ENCODE results near the gene WDR12.

Gene WDR12

GRCh38 chr2:202945497-202945896, 34.0 kb upstream of the WDR12 start:
- Histone ChIP-seq H3K27ac (ENCODE audit: low read length) (no peak overlapping the region), H3K79me2 (ENCODE audit: low read length) (no peaks in the 10 kb centered on the region), H3K9me2 (replicated peaks; ENCODE audit: insufficient read depth, low read length) (no peaks in the 10 kb centered on the region), H3K27me3 (replicated peaks; ENCODE audit: insufficient read depth, low read length) (no peaks in the 10 kb centered on the region), H3K9me3 (replicated peaks; ENCODE audit: insufficient read depth, low read length) (no peaks in the 10 kb centered on the region), H4K20me1 (ENCODE audit: insufficient read depth, low read length) (no peaks in the 10 kb centered on the region), H3K36me3 (replicated peaks; ENCODE audit: insufficient read depth, low read length) (no peaks in the 10 kb centered on the region), H3K4me1 (ENCODE audit: low read length) (no peaks in the 10 kb centered on the region), H3F3A (ENCODE audit: insufficient read depth, low read length) (no peaks in the 10 kb centered on the region), H3K9ac (ENCODE audit: low read length) (no peak overlapping the region), H2AFZ (ENCODE audit: low read length) (no peak overlapping the region), H3K4me3 (ENCODE audit: low read length) (no peak overlapping the region), H3K4me2 (ENCODE audit: low read depth, low read length) (no peak overlapping the region)
- TF ChIP-seq EZH2 (optimal IDR thresholded peaks at IDR 0.05; ENCODE audit: low read depth, low read length), result no peak
- no peak for TF ChIP-seq EZH2phosphoT487 (IDR thresholded peaks at IDR 0.05; ENCODE audit: low read length)
- TF ChIP-seq, protein P1, sequence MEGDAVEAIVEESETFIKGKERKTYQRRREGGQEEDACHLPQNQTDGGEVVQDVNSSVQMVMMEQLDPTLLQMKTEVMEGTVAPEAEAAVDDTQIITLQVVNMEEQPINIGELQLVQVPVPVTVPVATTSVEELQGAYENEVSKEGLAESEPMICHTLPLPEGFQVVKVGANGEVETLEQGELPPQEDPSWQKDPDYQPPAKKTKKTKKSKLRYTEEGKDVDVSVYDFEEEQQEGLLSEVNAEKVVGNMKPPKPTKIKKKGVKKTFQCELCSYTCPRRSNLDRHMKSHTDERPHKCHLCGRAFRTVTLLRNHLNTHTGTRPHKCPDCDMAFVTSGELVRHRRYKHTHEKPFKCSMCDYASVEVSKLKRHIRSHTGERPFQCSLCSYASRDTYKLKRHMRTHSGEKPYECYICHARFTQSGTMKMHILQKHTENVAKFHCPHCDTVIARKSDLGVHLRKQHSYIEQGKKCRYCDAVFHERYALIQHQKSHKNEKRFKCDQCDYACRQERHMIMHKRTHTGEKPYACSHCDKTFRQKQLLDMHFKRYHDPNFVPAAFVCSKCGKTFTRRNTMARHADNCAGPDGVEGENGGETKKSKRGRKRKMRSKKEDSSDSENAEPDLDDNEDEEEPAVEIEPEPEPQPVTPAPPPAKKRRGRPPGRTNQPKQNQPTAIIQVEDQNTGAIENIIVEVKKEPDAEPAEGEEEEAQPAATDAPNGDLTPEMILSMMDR (IDR thresholded peaks at IDR 0.05; ENCODE audit: low read length), result no peak
- no peak for DNase-seq

DNA sequence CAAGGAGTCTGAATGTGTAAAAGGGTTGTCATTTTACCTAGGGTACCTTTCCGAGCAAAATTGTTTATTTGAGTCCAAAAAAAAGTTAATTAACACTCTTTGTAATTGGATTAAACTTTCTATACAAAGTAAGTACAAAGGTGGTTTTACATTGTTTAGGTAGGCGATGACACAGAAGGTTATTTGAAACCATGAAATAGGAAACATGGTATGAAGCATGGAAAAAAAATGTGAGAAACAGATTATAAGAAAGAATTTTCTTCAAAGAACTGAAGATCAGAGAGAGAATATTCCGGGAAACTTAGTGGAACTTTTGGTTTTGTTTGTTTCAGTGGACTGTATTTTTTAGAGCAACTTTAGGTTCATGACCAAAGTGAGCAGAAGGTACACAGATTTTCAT, 33.3 kb upstream of the WDR12 start:
- Histone ChIP-seq H3K4me3 (ENCODE audit: low read length) (no peak overlapping the region), H4K20me1 (ENCODE audit: insufficient read depth, low read length) (no peaks in the 10 kb centered on the region), H3F3A (ENCODE audit: insufficient read depth, low read length) (no peaks in the 10 kb centered on the region), H3K27me3 (replicated peaks; ENCODE audit: insufficient read depth, low read length) (no peaks in the 10 kb centered on the region), H3K9me3 (replicated peaks; ENCODE audit: insufficient read depth, low read length) (no peaks in the 10 kb centered on the region), H3K4me1 (ENCODE audit: low read length) (no peaks in the 10 kb centered on the region), H3K9me2 (replicated peaks; ENCODE audit: insufficient read depth, low read length) (no peaks in the 10 kb centered on the region), H3K9ac (ENCODE audit: low read length) (no peak overlapping the region), H3K4me2 (ENCODE audit: low read depth, low read length) (no peak overlapping the region), H3K27ac (ENCODE audit: low read length) (no peak overlapping the region), H2AFZ (ENCODE audit: low read length) (no peak overlapping the region), H3K79me2 (ENCODE audit: low read length) (no peaks in the 10 kb centered on the region), H3K36me3 (replicated peaks; ENCODE audit: insufficient read depth, low read length) (no peaks in the 10 kb centered on the region)
- no peak for DNase-seq
- TF ChIP-seq EZH2phosphoT487 (IDR thresholded peaks at IDR 0.05; ENCODE audit: low read length) (no peak), EZH2 (optimal IDR thresholded peaks at IDR 0.05; ENCODE audit: low read depth, low read length) (no peak)
- TF ChIP-seq, protein P1 (IDR thresholded peaks at IDR 0.05; ENCODE audit: low read length), result no peak

DNA sequence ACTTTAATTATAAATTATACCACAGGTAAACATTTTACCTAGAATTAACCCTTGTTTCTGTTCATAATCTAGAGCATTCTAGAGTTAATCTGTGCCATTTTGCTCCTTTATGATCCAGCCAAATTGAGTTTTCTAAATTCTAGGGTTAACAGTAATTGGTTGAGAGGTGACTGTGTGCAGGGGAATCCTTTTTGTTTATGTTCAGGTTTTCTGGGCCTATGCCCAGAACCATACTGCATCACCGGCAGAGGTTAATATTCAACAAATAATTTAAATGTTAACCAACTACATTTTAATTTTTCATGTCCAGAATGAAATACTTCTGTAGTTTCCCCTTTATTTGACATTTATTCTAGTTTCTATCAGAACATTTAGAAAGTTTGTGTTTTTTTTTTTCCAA, 32.9 kb upstream of the WDR12 start:
- DNase-seq, result no peak
- no peak for TF ChIP-seq EZH2phosphoT487 (IDR thresholded peaks at IDR 0.05; ENCODE audit: low read length)
- TF ChIP-seq, protein P1 (IDR thresholded peaks at IDR 0.05; ENCODE audit: low read length), result no peak
- no peak for TF ChIP-seq EZH2 (optimal IDR thresholded peaks at IDR 0.05; ENCODE audit: low read depth, low read length)
- H3K27ac ChIP-seq (ENCODE audit: low read length), result no peak overlapping the region
- no peaks in the 10 kb centered on the region for H4K20me1 ChIP-seq (ENCODE audit: insufficient read depth, low read length)
- H3K4me3 ChIP-seq (ENCODE audit: low read length), result no peak overlapping the region
- H3K9ac ChIP-seq (ENCODE audit: low read length), result no peak overlapping the region
- H2AFZ ChIP-seq (ENCODE audit: low read length), result no peak overlapping the region
- H3K79me2 ChIP-seq (ENCODE audit: low read length), result no peaks in the 10 kb centered on the region
- no peaks in the 10 kb centered on the region for H3K4me1 ChIP-seq (ENCODE audit: low read length)
- no peaks in the 10 kb centered on the region for H3K9me3 ChIP-seq (replicated peaks; ENCODE audit: insufficient read depth, low read length)
- no peaks in the 10 kb centered on the region for H3K9me2 ChIP-seq (replicated peaks; ENCODE audit: insufficient read depth, low read length)
- H3K4me2 ChIP-seq (ENCODE audit: low read depth, low read length), result no peak overlapping the region
- H3F3A ChIP-seq (ENCODE audit: insufficient read depth, low read length), result no peaks in the 10 kb centered on the region
- no peaks in the 10 kb centered on the region for H3K36me3 ChIP-seq (replicated peaks; ENCODE audit: insufficient read depth, low read length)
- no peaks in the 10 kb centered on the region for H3K27me3 ChIP-seq (replicated peaks; ENCODE audit: insufficient read depth, low read length)
